NCI-H1694 (cell line): ENCODE results near the gene MTCL1.

ENCODE experiments used
- DNase-seq: peaks from one replicate; lab custom pipeline; 2025; lab: John Stamatoyannopoulos, UW

MTCL1 gene

DNA sequence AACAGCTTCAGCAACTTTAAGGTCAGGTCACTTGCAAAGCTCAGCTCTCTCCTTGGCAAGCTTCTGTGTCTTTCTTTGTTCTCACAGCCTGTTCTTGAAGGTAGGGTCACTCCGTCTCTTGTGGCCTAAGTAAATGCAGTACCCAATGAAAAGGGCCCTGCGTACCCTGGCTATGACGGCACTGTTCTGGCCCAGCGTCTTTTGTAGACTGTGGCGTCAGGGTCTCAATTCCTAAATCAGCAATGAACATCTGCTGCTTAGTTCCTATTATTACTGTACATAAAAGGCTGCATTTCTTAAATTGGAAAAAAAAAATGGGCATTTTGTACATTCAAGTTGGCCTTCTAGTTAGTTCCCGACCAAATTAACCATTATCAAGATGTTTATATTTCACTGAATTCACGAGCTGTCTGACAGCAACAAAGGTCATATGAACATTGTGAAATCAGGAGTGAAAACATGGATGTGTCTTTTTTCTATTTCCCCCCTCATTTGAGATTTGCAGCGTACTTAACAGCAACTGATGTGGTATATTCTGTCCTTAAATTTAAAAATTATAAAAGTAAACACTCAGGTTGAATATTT, 17.0 kb upstream of the MTCL1 start:
- peak; percentile 10 for DNase-seq

- DNase-seq, result no peak
Observed at GRCh38 chr18:8688816-8689215, 16.5 kb upstream of the MTCL1 start.

- DNase-seq, result no peak
Observed at GRCh38 chr18:8689517-8689916, 15.8 kb upstream of the MTCL1 start.

GRCh38 chr18:8694891-8695290, 10.5 kb upstream of the MTCL1 start:
- DNase-seq, result no peak

DNA sequence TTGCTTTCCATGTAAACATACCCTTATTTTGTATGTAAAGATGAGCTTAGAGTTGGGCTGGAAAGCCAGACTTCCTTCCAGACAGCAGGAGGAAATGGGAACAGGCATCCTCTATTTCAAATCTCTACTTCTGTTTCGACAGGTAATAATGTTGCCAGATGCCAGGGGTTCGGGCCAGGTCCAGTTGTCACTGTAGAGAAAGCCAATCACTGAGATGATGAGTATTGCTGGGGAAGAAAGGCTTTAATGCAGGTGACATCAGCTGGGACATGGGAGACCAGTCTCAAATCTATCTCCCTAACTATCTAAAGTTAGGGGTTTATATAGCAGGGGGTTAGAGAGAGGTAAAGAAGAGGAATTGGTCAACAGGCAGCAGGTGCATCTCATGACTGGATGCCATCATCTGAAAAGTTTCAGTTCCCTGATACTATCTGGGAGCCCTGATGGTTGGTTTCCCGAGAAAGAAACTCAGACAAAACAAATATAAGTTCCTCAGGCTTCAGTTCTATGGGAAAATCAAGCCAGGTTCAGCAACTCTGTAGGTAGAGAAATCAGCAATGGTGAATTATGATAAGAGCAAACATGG, 9.3 kb upstream of the MTCL1 start:
- no peak for DNase-seq

DNA sequence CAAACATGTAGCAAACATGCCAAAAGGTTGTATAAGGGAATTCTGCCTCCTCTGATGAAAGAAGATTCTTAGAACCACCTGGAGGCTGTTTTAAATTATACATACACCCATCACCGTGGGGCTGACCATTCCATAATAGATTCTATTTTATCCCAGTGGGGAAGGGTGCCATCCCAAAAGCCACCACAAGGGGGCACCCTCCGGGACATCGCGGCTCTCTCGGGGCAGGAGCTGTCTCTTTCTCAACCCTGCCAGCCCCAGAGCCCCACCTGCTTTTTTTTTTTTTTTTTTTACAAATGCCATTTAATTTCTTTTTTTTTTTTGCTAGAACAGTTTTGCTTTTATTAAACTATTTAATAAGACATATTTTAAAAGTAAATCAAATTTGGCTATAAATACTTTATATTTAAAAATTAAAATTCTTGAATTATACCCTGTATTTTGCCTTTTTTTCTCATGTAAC, 8.6 kb upstream of the MTCL1 start:
- DNase-seq, result peak; percentile 9

GRCh38 chr18:8699126-8699525, 6.2 kb upstream of the MTCL1 start:
- DNase-seq, result no peak

DNA sequence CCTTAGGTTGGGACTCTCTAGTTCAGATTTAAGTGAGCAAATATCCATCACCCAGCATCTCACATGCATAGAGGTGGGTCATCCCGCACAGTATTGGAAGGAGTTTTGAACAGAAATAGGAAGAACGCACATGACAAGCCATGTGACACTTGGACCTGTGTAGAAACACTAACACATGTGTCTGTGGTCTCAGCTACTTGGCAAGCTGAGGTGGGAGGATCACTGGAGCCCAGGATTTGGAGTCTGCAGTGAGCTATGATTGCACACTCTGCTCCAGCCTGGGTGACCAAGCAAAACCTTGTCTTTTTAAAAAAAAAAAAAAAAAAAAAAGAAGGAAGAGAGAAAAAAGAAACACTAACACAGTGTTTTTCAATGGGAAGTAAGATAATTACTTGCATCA, 5.4 kb upstream of the MTCL1 start:
- DNase-seq, result no peak

- DNase-seq, result no peak
Observed at GRCh38 chr18:8701546-8702118, 3.7 kb upstream of the MTCL1 start.

GRCh38 chr18:8702668-8703067, 2.7 kb upstream of the MTCL1 start:
- DNase-seq, result no peak

DNA sequence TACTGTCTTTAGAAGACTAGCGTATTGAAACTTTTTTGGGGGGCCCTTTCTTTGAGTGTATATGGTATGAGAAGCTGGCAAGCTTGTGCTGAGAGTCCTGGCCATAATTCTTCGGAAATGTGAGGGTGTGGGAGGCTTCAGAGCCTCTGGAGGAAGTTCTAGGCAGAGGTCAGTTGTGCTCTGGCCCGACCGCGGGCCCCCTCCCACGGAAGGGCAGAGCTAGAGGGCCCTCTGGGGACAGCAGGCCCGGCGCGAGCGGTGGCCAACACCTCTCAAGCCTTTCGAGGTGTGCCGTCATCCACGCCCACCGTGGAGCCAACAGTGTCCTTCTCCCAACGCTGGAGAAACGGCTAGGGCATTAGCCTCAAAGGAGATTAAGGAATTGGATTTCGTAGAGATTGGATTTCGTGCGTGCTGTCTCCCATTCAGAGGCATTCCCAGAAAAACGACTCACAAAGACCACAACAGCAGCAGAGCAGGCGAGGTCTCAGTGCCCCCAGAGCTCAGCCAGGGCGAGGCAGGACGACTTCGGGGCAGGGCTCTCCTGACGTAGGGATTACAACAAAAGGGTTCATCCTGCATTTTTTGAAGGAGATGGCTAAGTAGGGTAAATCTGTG, 2.2 kb upstream of the MTCL1 start:
- DNase-seq, result no peak

DNA sequence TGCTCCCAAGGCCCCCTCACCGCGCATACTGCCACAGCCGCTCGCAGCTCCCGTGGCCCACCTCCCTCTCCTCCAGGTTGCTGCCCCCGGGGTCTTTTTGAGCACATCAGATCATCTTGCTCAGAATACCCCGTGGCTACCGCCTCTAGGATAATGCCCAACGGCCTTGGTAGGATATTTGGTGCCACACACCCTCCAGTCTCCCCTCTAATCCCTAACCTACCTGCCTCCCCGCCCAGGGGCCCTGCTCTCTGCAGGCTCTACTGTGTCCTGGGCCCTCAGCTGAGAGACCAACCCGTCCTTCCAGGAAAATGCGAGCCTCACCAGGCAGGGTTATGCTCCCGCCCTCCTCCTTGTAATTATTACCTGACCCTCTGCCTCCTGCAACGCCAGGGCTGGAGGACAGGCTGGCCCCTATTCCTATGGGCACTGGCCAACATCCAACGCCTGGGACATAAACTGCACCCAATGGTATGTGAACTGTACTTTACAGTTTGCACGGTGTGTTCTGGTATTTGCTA, 1.5 kb upstream of the MTCL1 start:
- no peak for DNase-seq

DNA sequence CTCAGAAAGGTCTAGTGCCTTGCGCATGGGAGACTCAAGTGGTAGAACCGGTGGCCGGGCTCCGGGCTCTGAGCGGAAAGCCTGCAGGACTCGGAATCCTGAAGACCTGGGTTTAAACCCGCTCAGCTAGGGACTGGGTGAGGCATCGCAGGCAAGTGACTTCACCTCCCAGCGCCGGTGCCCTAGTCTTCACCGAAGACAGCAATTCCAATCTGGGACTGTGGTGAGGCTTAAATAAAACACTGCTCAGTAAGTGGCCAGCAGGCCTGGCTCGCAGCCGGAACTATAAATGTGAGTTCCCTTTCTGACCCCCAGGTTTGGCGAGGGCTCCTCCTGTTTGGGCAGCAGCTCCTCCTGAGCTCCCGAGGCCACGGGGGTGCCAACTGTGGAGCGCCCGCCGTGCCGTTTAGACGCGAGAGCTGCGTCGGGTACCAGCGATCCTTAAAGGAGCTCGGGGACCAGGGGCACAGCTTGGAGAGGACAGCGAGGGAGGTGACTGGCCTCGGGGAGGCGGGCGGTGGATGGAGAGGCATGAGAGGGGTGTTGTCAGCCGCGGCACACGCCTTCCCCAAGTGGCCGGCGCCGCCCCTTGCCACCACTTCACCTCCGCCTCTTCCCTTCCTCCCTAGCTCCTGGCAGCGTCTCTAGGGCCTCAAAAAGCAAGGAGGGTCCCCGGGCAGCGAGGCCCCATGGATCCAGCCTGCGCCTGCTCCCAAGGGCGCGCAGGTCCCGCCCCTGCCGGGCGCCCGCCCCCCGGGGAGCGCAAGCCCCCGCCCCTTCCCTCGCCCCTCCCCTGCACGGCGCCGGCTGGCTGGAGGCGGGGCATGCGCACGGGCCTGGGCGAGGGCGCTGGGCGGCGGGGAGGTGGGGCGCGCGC, 757 bp upstream of the MTCL1 start:
- peak; percentile 71 for DNase-seq

DNA sequence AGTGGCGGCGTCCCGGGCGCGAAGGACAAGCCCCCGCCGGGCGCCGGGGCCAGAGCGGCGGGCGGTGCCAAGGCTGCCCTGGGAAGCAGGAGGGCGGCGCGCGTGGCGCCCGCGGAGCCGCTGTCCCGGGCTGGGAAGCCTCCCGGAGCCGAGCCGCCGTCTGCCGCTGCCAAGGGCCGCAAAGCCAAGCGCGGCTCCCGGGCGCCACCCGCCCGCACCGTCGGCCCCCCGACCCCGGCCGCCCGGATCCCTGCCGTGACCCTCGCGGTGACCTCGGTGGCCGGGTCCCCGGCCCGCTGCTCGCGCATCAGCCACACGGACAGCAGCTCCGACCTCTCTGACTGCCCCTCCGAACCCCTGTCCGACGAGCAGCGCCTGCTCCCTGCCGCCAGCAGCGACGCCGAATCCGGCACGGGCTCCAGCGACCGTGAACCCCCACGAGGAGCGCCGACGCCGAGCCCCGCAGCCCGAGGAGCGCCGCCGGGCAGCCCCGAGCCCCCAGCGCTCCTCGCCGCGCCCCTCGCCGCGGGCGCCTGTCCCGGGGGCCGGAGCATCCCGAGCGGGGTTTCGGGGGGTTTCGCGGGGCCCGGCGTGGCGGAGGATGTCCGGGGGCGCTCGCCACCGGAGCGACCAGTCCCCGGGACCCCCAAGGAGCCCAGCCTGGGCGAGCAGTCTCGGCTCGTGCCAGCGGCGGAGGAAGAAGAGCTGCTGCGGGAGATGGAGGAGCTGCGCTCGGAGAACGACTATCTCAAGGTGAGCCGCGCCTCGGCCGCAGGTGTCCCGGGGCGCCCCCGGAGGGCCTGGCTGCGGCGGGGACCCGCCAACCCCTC, 820 bp downstream of the MTCL1 start:
- no peak for DNase-seq

DNA sequence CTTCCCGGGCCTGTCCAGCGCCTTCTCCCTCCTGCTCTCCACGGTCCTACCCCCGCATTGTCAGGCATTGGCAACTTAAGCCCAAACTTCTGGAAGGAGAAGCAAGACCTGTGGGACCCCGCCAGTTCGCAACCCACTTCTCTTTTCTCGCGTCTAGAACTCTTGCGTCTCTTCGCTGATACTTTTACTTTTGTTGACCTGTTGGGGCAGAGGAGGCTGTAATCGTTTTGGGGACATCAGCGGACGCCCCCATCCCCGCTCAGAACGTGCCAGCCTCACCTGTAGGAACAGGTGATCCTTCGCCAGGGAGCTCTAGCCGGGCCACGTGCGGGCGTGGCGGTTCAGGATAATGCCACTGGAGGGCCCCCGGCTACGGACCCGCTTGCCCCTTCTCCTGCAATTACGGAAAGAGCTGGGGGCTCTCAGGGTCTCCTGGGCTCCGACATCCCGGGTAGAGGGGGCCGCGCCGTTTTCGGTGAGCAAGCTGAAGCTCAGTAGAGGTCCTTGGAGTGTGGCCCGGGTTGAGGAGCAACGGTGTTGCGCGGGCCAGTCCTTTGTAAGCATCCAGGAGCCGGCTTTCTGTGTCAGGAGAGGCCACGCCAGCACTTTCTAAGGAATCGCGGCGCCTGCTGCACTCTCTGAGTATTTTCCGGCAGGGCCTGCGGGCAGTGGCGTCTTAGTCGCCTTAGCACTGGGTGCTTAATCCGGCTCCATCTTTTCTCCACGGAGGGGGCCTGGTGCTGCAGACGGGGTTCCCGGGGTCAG, 1.6 kb downstream of the MTCL1 start:
- no peak for DNase-seq

DNA sequence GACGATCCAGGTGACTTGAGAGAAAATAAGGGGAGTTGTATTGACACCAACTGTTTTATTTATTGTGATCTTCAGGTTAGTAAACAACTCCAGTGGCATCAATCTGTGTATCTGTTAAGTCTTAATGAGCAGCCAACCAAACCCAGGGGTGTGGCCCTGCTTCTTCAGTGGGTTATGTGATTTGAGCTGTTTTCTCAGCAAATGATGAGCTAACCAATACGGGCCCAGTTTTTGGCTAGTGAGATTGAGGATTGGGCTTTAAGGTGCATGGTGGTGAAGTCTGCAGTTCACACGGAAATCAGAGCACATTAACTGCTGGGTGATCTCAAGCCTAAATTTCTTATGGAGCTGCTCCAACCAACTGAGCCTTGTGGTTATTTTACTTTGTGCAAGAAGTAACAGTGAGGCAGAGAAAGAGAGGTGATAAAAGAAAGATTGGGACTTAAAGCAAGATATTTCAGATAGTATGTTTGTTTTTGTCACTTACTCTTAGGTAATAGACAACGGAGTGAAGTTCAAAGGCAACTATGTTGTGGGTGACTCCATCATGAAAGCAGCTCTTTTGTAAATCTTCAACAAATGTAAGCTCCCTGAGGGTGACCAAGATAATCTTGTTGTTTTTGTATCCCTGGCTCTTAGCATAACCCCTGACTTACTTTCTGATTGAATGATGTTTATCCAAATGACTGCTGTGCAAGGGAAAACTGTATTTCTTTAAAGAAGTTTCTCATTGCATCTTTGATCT, 2.4 kb downstream of the MTCL1 start:
- peak; percentile 14 for DNase-seq

- DNase-seq, result no peak
Observed at GRCh38 chr18:8708670-8709069, 3.3 kb downstream of the MTCL1 start.

DNA sequence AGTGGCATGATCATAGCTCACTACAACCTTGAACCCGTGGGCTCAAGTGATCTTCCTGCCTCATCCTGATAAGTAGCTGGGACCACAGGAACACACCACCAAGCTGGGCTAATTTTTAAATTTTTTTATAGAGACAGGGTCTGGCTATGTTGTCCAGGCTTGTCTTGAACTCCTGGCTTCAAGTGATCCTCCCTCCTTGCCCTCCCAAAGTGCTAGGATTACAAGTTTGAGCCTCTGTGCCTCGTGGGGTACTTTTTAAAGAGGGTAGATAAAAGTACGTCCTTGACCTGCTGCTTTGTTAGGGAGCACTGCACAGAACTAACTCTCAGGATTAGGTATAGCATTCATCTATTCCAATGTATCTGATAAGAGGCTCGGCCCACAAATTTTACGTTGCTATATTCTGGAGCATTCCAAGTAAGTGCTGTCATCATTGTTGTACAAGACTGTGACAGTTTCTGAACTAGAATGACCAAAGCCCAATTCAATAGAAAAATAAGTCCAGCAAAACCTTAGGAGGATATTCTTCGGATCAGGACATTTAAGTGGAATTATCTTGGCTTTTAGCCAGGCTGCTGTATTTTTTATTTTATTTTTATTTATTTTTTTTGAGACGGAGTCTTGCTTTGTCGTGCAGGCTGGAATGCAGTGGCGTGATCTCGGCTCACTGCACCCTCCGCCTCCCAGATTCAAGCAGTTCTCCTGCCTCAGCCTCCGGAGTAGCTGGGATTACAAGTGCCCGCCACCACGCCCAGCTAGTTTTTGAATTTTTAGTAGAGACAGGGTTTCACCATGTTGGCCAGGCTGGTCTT, 4.1 kb downstream of the MTCL1 start:
- DNase-seq, result no peak

GRCh38 chr18:8711736-8712135, 6.4 kb downstream of the MTCL1 start:
- DNase-seq, result no peak
